ENCODE measurements around the gene AP3S2.
"Not testable (repeated sequence)": the region's sequence is repeated elsewhere in the genome, so short reads cannot be mapped to it uniquely, and the experiment has no call there.

Gene AP3S2

DNA sequence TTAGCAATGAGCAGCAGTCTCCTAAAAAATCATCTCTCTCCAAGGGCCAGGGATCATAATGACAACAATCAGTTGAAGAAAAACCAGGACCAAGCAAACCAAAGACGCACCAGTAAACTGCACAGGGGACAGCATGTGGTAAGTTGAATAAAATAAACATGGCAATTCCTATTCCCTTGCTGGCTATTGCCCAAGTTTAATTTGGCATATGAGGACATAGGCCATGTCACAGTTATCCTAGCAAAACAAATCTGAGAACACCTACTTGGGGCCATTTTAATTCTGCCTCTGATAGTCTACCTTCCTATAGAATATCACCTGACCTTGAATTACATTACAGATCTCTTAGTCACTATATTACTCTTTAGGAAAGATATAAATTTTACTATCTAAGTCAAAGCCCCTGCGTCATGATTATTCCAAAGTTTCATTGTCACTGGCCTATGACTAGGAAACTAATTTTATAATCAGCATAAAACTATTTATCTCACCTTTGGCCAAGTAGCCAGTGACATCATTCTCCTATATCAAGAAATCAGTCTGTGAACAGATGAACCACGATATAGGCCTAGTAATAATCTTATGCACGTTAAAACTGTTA lies 23.0 kb downstream of the AP3S2 start:
- TF ChIP-seq, protein P1, sequence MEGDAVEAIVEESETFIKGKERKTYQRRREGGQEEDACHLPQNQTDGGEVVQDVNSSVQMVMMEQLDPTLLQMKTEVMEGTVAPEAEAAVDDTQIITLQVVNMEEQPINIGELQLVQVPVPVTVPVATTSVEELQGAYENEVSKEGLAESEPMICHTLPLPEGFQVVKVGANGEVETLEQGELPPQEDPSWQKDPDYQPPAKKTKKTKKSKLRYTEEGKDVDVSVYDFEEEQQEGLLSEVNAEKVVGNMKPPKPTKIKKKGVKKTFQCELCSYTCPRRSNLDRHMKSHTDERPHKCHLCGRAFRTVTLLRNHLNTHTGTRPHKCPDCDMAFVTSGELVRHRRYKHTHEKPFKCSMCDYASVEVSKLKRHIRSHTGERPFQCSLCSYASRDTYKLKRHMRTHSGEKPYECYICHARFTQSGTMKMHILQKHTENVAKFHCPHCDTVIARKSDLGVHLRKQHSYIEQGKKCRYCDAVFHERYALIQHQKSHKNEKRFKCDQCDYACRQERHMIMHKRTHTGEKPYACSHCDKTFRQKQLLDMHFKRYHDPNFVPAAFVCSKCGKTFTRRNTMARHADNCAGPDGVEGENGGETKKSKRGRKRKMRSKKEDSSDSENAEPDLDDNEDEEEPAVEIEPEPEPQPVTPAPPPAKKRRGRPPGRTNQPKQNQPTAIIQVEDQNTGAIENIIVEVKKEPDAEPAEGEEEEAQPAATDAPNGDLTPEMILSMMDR (IDR thresholded peaks at IDR 0.05; ENCODE audit: low read length, missing control alignments), result no peak
- DNase-seq (ENCODE audit: low read depth), result no peak

DNA sequence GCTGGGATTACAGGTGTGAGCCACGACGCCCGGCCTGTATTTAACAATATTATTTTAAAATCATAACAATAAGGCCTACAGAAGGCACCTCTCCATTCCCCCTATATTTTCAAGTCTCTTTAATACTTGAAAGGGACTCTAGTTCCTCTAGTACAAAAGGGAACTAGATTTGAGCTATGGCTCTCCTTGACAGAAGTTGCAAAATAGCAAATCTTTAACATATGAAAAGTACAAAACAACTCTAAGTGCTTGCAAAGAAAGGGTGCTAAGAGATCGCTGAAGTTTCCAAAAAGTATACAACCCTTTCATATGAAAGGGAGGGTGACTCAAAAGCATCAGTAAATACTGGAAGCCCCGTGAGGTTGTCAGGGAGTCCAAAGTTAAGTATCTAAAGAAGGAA lies 23.8 kb downstream of the AP3S2 start:
- TF ChIP-seq, protein P1 (IDR thresholded peaks at IDR 0.05; ENCODE audit: low read length, missing control alignments), result no peak
- DNase-seq (ENCODE audit: low read depth), result no peak
- H3K4me3 ChIP-seq (replicated peaks; ENCODE audit: low read depth, low read length), result no peak overlapping the region

More for the DNA sequence above, 23.0 kb downstream of the AP3S2 start:
- H3K4me3 ChIP-seq (replicated peaks; ENCODE audit: low read depth, low read length), result no peak overlapping the region

DNA sequence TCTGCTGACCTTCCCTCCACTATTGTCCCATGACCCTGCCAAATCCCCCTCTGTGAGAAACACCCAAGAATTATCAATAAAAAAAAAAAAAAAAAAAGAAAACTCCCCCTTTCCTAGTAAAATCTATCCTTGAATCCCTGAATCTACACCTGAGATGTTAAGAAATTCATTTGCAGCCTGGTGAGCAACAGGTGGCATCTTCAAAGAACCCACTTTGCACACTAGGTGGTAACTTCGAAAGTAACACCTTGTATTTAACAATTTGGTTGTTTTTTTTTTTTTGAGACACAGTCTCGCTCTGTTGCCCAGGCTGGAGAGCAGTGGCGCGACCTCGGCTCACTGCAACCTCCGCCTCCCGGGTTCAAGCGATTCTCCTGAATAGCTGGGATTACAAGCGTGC lies 24.3 kb downstream of the AP3S2 start:
- DNase-seq (ENCODE audit: low read depth); H3K4me3 ChIP-seq (replicated peaks; ENCODE audit: low read depth, low read length): not testable (repeated sequence)

DNA sequence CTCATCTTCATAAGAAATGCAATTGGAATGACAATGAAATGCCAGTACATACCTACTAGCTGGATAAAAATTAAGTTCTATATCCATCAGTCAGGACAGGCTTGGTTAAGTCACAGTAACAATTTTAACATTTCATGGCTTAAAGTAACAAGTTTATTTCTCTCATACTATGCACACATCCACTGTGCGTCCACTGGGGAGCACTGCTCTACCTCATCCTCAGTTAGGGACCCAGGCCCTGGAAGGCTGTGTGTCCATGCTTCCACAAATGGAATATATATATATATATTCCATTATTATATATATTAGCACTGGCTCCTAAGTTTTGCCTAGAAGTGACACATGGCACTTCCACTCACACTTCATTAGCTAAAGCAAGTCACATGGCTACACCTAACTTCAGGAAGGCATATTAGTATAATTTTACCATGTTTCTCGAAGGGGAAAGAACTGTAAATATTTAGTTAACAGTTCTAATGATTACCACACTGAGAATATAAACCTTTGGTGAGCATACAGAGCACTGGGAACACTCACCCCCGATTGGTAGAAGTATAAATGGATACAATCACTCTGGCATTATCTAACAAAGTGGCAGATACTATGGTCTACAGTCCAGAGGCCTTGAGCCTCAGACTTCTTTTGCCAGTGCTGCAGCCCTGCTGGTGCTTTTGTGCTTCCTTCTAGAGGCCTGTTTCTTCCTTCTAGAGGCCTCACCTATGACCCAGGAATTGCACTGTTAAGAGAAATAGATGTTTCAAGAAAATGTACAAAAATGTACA lies 28.6 kb downstream of the AP3S2 start:
- no peak overlapping the region for H3K4me3 ChIP-seq (replicated peaks; ENCODE audit: low read depth, low read length)
- DNase-seq (ENCODE audit: low read depth), result no peak
- TF ChIP-seq, protein P1 (IDR thresholded peaks at IDR 0.05; ENCODE audit: low read length, missing control alignments), result no peak

DNA sequence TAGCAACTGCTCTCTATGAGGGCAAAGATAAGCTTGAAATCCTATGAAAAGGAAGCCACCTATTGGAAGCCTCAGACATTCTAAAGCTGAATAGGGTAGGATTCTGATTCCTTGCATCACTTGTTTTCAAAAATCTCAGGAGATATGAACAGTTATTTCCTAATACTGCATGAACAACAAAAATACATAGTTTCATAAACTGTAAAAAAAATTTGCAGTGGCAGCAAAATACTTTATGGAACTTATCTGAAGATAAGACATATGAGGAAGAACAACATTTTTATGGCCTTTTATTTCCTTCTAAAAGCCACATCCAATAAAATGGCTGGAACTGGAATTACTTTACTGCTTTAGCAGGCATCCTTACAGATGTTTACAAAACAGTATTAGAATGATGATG lies 29.9 kb downstream of the AP3S2 start:
- peak; percentile 40 for DNase-seq (ENCODE audit: low read depth)
- TF ChIP-seq, protein P1 (IDR thresholded peaks at IDR 0.05; ENCODE audit: low read length, missing control alignments), result peak; percentile 6
- H3K4me3 ChIP-seq (replicated peaks; ENCODE audit: low read depth, low read length), result no peak overlapping the region

DNA sequence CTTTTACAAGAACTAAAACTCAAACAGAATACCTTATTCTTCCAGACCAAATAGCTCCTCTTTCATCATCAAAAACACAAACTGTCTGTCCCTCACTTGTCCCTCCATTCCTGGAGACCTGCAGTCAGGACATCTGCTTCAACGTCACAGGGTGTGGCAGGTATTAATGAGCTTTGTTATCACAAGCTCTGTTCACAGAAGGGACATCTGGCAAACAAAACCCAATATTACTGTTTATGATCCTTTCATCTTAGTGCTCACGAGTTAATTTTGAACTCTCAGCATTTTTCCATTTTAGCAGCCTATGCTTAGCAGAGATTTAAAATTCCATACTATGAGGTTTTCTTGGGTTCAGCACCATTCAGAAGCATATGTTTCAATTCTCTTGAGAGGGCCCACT lies 32.9 kb downstream of the AP3S2 start:
- no peak overlapping the region for H3K4me3 ChIP-seq (replicated peaks; ENCODE audit: low read depth, low read length)
- DNase-seq (ENCODE audit: low read depth), result no peak
- TF ChIP-seq, protein P1 (IDR thresholded peaks at IDR 0.05; ENCODE audit: low read length, missing control alignments), result no peak

DNA sequence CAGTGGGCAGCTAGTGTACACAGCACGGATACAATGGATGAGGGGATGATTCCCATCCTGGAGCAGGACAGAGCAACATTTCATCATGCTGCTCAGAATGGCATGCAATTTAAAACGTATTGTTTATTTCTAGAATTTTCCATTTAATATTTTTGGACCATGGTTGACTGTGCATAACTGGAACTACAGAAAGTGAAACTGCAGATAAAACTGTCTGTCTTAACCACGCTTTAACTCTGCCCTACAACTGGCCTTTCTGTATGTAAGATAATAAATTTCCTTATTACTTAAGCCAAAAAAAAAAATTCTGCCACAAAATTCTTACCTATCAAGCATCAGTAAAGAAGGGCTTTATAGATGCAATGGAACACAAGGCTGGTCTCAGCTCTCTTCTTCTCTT lies 33.4 kb downstream of the AP3S2 start:
- TF ChIP-seq, protein P1 (IDR thresholded peaks at IDR 0.05; ENCODE audit: low read length, missing control alignments), result no peak
- no peak for DNase-seq (ENCODE audit: low read depth)

More for the DNA sequence above, 33.4 kb downstream of the AP3S2 start:
- no peak overlapping the region for H3K4me3 ChIP-seq (replicated peaks; ENCODE audit: low read depth, low read length)

All from fibroblast of pulmonary artery (primary cell).